Subcutaneous adipose tissue (tissue), 4 donors: ENCODE measurements around the gene PHKG1. TPM values are rescaled to one million over a fixed set of nuclear protein-coding genes. Genes with fewer than 3 reads are reported as not detected.

ENCODE experiments used
- CTCF ChIP-seq: fragments of 450-650 bp; IDR thresholded peaks from one replicate; pipeline ENCODE4 v1.5.1; 2016; ENCODE audit warnings: low read depth, mild to moderate bottlenecking, control low read depth, antibody characterized with exemption, moderate library complexity
- total RNA-seq, 4 donors: library from RNA; depleted of rRNA; stranded (reverse); fragments of >200 nt; gene quantifications; one replicate each; pipeline ENCODE4 v1.1.0, GENCODE V29; 2016

Gene PHKG1
- total RNA-seq, 4 donors from 2014 or later: 1.1 to 4.2 (median 3.9) TPM; not detected in 1

GRCh38 chr7:56107954-56108258 lies 15.2 kb upstream of the PHKG1 start:
- TF ChIP-seq CTCF: no peak

GRCh38 chr7:56106108-56107073 lies 13.6 kb upstream of the PHKG1 start, which contains the start of gene CHCHD2:
Gene CHCHD2, minus strand, starts transcription at chr7:56106476. Its CDS starts 63 bp downstream, at chr7:56106413.
- no peak for TF ChIP-seq CTCF

- TF ChIP-seq CTCF: no peak
These were observed 12.8 kb upstream of the PHKG1 start for GRCh38 chr7:56105508-56105907.

DNA sequence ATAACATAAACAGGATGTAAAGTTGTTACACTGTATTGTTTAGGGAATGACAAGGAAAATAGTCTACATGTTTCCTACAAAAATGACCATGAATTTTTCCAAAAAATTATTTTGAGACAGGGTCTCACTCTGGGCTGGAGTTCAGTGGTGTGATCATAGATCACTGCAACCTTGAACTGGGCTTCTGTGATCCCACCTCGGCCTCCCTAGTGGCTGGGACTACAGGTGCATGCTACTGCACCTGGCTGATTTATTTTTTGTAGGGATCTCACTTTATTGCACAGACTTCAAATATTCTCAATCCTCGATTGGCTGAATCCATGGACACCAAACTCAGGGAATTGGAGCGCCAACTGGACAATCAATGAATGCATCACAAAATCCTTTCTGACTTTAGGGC lies 6.9 kb upstream of the PHKG1 start:
- no peak for TF ChIP-seq CTCF

DNA sequence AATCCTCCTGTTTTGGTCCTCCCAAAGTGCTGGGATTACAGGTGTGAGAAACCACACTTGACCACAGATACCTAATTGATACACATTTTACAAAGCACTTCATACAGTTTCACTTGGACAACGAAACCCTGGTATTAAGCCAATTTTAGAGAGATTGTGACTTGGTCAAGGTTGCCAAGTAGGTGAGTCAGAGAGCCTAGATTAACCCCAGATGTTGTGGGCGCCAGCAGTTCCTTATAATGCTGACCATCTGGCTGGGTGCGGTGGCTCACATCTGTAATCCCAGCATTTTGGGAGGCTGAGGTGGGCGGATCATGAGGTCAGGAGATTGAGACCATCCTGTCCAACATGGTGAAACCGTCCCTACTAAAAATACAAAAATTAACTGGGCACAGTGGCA lies 4.9 kb upstream of the PHKG1 start:
- TF ChIP-seq CTCF: no peak

GRCh38 chr7:56091591-56091990 lies 1.2 kb downstream of the PHKG1 start:
- no peak for TF ChIP-seq CTCF

DNA sequence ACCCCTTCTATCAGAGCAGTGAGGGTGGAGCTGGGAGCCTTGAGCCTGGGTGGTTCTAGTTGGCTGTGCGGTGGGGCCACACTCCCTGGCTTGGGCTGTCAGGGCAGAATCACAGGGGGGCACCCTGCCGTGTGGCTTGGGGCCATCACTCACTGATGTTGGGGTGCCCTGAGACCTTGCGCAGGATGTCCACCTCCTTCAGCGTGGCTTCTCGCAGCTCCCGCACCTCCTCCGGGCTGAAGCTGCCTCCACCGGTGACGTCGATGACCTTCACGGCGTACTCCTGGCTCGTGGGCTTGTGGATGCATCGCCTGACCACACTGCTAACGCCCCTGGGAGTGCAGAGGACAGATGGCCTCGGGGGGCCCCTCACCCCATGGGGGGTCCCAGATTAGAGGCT lies 5.3 kb downstream of the PHKG1 start:
- no peak for TF ChIP-seq CTCF
